Measurements from ENCODE around the gene NPIPA5.
"Not testable (repeated sequence)": the region's sequence is repeated elsewhere in the genome, so short reads cannot be mapped to it uniquely, and the experiment has no call there.

NPIPA5 gene

DNA sequence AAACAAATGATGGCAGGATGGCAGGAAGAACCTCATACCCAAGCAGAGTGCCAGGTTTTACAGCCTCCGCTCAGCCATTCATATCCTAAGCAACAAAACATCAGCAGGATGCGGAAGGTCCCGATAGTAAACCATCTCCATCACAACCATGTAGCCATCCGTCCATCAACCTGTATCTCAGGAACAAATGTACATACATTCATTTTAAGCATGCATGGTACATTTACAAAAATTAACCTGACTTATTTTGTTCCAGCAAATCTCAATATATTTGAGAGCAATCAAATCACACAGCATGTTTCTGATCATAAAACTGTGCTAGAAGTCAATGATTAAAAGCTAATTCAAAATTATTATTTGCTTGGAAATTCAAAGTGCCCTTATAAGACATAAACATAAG lies at the start of gene NPIPA5:
Gene NPIPA5 (minus strand): TSS at position 101 of the 400 bp plus-strand sequence. CDS start 0 bp downstream, at position 101.
- H3K27ac ChIP-seq, H3K4me3 ChIP-seq: not testable (repeated sequence)

DNA sequence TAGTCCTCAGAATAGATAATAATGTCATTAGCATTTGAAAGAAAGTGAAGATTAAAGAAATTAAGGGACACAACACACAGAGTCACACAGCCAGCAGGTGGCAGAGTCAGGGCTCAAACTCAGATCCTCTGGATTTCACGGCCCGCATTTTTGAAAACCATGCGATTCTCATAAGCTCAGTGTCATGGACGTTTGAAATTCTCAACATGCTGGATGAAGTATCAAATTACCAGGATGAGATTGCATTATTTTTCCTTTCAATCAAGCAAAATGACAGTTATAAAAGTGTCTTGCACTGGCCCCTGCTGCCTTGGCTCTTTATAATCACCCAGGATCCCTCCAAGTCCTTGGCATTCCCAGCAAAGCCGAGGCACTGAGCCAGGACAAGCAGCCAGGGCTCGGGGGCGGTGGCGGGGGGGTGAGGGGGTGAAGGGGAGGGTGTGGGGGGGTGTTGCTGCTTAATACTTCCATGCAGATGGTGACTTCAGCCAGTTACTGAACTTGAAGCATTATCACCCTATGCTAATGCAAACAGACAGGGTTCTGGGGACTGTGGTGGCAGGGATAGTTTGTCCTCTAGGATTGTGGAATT lies 49.6 kb upstream of the NPIPA5 start:
- H3K4me3 ChIP-seq: no peak overlapping the region
- H3K27ac ChIP-seq: peak overlapping the region in 3 of 21 experiments; percentile 49 to 58 (median 58)

DNA sequence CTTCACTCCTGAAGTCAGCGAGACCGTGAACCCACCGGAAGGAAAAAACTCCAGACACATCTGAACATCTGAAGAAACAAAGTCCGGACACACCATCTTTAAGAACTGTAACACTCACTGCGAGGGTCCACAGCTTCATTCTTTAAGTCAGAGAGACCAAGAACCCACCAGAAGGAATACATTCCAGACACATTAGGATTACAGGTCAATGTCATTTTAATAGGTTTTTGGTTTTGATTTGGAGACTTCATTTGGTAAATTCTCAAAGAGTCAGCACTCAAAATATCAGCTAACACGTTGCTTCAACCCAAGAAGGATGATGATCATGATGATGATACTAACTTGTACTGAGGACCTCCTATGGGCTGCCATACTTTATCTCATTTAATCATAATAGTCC lies 48.7 kb upstream of the NPIPA5 start:
- Histone ChIP-seq H3K4me3 (no peak overlapping the region), H3K27ac (no peak overlapping the region)

DNA sequence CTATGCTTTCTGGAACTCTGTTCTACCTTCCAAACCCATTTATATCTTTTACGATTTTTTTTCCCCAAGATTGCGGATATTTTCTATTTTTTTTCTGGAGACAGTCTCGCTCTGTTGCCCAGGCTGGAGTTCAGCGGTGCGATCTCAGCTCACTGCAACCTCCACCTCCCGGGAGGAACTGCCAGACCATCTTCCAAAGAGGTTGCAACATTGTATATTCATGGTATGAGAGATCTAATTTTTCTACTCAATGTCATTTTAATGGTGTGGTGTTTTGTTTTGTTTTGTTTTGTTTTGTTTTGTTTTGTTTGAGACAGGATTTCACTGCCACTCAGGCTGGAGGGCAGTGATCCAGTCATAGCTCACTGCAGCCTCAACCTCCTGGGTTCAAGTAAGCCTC lies 47.8 kb upstream of the NPIPA5 start:
- H3K4me3 ChIP-seq: no peak overlapping the region

DNA sequence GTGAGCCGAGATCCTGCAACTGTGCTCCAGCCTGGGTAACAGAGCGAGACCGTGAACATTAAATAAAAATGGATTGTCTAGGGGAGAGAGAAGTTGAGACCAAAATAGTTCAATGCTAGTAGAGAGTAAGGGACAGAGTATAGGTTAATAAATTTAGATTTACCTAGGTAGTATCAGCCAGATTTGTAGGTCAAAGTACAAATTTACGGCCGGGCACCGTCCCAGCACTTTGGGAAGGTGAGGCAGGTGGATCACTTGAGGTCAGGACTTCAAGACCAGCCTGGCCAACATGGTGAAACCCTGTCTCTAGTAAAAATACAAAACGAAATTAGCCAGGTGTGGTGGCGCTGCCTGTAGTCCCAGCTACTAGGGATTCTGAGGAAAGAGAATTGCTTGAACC lies 44.1 kb upstream of the NPIPA5 start:
- Histone ChIP-seq H3K27ac (no peak overlapping the region), H3K4me3 (no peak overlapping the region)

More for the DNA sequence above, 47.8 kb upstream of the NPIPA5 start:
- H3K27ac ChIP-seq: no peak overlapping the region

DNA sequence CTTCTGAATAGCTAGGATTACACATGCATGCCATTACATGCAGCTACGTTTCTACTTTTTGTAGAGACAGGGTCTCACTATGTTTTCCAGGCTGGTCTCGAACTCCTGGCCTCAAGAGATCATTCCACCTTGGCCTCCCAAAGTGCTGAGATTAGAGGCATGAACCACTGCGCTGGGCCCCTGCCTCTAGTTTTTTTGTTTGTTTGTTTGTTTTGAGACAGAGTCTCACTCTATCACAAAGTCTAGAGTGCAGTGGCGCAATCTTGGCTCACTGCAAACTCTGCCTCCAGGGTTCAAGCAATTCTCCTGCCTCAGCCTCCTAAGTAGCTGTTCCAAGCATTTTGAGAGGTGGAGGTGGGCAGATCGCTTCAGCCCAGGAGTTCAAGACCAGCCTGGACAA lies 43.6 kb upstream of the NPIPA5 start:
- not testable (repeated sequence) for H3K27ac ChIP-seq, H3K4me3 ChIP-seq

DNA sequence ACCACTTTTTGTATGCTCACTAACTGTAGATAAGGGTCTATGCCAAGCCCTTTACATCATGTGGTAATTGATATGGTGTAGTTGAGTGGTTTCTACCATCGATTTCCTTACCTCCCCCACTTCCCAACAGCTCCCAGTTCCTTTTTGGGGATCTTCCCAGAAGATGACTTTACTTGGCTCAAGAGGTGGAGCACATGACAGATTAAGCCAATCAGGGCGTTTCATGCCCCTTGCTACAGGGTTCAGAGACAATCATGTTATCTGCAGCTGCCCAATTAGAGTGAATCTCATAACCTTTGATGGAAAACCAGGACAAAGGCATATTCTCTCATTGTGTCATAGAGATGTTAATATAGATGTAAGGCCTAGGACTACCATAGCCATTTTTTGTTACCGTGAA lies 40.1 kb upstream of the NPIPA5 start:
- no peak overlapping the region for H3K27ac ChIP-seq
- no peak overlapping the region for H3K4me3 ChIP-seq

DNA sequence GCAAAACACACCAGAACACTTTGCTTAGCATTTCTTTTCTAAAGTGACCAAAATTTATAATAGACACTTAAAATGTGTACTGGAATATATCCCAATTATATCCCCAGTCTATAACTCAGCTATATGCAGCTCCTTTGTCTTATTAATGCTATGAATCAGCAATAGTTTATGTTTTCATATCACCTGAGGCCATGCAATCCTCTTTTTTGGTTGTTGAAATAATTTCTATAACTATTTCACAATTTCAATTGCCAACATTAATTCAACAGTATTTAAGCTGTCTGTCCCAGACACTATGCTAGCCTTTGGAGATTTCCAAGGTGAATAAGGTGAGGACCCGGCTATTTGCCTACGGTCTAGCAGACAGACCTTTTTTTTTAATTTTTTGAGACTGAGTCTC lies 39.1 kb upstream of the NPIPA5 start:
- Histone ChIP-seq H3K27ac (no peak overlapping the region), H3K4me3 (no peak overlapping the region)

DNA sequence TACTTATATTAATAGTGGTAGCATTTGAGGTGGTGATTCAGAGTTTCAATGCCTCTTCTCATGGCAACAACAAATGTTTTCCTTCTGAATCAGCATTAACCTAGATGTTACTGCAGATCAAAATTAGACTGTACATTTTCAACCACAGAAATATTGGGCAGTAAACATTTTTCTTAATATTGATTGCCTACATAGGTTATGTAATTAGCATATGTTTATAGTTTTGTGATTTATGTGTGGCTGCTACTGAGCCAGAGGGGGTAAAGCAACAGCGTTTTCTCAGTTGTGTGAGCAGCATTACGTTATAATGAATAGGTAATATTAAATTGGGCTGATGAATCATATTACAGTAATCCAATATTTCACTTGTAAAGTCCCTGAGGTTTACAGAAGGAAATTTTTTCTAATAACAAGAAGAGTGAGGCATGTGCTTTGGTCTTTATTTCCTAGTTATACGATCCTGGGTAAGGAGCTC lies 37.5 kb upstream of the NPIPA5 start:
- no peak overlapping the region for H3K4me3 ChIP-seq
- no peak overlapping the region for H3K27ac ChIP-seq

DNA sequence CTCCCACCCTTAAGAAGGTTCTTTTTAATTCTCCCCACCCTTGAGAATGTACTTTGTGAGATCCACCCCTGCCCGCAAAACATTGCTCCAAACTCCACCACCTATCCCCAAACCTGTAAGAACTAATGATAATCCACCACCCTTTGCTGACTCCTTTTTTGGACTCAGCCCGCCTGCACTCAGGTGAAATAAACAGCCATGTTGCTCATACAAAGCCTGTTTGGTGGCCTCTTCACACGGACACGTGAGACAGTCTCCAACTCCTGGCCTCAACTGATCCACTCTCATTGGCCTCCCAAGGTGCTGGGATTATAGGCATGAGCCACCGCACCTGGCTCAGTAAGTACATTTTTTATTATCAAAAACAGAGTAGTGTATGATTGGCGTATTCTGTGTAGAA lies 31.4 kb upstream of the NPIPA5 start:
- not testable (repeated sequence) for H3K4me3 ChIP-seq, H3K27ac ChIP-seq

DNA sequence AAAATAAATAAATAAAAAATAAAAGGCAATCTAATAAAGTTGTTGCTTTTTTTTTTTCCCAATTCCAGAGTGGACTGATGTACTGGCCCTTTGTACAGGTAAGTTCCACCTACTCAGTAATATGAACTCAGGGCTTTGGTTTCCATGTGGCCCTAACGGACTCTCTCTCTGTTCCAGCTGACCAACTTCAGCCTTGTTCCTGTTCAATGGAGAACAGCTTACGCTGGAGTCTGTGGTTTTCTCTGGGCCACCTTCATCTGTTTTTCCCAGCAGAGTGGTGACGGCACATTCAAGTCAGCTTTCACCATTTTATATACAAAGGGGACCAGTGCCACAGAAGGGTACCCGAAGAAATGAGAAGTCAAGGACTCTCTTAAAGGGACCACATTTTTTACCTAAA lies 29.7 kb upstream of the NPIPA5 start:
- H3K4me3 ChIP-seq, H3K27ac ChIP-seq: not testable (repeated sequence)

DNA sequence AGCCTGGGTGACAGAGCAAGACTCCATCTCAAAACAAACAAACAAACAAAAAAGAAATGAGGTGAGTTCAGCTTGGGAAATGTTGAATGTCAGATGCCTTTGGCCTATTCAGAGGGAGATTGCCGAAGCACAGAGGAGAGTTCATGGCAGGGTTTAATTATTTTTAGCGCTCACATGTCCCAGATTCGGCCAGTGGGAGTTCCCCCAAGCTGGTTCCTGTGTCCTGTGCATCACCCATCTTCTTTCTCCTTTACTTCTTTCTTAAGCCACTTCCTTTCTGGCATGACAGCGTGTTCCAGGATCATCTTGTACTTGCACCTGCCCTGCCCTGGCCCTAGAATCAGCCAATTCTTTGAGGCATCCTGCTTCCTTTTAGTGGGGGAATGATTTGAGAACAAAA lies 26.7 kb upstream of the NPIPA5 start:
- H3K27ac ChIP-seq: no peak overlapping the region
- no peak overlapping the region for H3K4me3 ChIP-seq

DNA sequence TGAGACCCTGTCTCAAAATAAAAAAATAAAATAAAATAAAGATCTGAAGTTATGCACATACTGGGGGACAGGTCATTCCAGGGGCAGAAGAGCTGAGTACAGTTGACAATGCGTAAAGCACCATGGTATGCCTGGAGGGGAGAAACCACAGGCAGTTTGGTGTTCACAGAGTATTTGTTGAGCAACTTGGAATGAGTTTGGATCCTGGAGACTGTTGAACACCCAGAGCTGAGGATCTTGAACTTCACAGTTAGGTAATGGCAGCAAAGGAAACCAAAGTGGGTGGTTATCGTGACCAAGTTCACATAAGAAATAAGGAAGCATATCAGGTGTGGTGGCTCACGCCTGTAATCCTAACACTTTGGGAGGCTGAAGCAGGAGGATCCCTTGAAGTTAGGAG lies 26.0 kb upstream of the NPIPA5 start:
- not testable (repeated sequence) for H3K27ac ChIP-seq

DNA sequence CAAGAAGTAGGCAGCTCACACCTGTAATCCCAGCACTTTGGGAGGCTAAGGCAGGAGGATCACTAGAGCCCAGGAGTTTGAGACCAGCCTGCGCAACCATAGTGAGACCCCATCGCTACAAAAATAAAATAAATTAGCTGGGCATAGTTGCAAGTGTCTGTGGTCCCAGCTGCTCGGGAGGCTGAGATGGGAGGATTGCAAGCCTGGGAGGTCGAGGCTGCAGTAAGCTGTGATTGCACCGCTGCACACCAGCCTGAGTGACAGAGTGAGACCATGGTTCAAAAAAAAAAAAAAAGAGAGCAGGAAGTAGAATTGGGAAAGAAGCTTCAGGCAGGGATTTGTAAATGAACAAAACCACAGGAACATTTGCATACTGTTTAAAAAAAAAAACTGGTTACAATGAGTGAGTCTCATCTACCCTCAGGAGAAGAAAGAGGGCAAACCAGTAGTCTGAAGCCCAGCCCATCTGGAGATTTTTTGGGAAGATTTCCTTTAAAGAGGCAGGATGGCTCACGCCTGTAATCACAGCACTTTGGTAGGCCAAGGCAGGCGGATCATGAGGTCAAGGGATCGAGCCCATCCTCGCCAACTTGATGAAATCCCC lies 25.4 kb upstream of the NPIPA5 start:
- Histone ChIP-seq H3K27ac (no peak overlapping the region), H3K4me3 (no peak overlapping the region)

More for the DNA sequence above, 26.0 kb upstream of the NPIPA5 start:
- H3K4me3 ChIP-seq: not testable (repeated sequence)

DNA sequence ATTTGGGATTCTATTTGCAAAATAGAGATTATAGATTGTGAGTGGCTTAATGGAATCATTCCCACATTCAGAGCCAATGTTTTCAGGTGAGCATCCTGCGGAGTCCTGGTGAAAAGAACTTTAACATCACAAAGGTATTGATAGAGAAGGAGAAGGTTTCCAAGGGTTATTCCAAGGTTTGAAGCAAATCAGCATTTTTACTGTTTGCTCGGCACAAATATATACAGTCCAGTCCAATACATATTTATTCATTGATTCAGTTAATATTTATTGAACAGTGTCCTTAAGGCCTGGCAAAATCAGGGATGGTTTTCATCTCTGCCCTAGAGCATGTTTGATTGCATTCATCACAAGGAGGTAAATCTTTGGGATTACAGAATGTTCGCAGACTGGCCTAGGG lies 23.9 kb upstream of the NPIPA5 start:
- no peak overlapping the region for H3K27ac ChIP-seq
- no peak overlapping the region for H3K4me3 ChIP-seq

DNA sequence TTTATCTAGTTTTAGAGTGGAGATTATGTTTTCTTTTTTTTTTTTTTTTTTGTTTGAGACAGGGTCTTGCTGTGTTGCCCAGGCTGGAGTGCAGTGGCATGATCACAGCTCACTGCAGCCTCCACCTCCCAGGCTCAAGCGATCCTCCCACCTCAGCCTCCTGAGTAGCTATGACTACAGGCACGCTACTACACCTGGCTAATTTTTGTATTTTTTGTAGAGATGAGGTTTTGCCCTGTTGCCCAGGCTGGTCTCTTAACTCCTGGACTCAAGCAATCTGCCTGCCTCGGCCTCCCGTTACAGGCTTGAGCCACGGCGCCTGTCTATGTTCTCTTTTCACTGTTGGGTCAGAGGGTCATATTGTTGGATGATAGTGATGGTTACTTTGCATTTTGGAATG lies 22.2 kb upstream of the NPIPA5 start:
- not testable (repeated sequence) for H3K27ac ChIP-seq, H3K4me3 ChIP-seq

DNA sequence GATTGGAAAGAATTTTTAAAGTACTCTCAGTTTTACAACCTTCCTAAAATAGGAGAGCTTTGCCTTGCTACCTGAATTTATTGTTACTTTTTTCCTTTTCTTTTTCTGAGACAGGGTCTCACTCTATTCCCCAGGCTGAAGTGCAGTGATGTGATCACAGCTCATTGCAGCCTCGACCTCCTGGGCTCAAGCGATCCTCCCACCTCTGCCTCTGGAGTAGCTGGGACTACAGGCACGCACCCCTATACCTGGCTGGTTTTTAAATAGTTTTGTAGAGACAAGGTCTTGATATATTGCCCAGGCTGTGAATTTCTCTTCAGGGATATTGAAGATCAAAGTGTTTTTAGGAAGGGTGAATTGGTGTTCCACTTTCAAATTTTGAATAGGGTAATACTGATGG lies 21.2 kb upstream of the NPIPA5 start:
- Histone ChIP-seq H3K27ac (no peak overlapping the region), H3K4me3 (no peak overlapping the region)

DNA sequence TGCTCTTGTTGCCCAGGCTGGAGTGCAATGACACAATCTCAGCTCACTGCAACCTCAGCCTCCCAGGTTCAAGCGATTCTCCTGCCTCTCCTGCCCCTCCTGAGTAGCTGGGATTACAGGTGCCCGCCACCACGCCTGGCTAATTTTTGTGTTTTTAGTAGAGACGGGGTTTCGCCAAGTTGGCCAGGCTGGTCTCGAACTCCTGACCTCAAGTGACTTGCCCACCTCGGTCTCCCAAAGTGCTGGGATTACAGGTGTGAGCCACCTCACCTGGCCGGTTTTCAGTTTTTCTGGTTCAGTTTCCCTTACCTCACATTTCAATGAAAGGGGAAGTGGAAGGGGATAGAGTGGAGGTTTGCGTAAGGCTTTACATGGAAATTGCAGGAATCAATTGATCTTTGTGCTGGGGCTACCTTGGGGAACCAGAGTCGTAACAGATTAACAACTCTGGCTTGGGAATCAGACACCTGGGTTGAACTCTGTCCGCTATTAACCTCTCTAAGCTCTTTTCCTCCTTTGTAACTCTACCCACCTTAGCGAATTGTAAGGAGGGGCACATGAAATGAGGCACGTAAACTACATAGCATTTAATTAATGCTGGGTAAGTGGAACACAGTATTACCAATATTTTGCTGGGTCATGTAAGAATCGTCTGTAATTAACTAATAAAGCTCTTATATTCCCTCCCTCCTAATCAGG lies 20.7 kb upstream of the NPIPA5 start:
- no peak overlapping the region for H3K4me3 ChIP-seq
- H3K27ac ChIP-seq: no peak overlapping the region

DNA sequence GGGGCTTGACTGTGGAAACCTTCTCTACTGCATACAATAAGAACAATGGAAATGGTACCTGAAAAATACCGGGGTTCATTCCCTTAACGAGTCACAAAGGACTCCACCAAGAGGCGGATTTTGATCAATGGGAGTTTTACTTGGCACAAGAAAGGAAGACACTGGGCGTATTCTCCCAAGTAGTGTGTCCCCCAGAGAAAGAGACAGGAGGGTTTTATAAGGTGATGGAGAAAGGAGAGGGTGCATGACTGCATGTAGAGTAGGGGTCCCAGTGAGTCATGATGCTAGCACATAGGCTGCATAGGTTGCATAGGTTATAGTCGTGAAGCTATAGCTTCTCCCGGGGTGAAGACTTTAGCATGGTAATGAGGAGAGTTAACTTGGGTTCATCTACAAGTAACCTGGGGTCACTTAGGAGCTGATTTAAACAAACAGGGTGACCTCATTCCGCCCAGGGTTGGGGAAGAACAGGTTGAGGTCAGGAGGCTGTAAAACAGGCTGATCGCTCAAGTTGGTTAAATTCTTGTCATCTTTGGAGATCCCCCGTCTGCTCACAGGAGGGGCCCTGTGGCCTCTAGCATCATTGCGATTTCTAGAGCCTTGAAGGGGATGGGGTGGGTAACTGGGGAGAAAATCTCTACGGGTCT lies 19.0 kb upstream of the NPIPA5 start:
- Histone ChIP-seq H3K4me3 (no peak overlapping the region), H3K27ac (no peak overlapping the region)

DNA sequence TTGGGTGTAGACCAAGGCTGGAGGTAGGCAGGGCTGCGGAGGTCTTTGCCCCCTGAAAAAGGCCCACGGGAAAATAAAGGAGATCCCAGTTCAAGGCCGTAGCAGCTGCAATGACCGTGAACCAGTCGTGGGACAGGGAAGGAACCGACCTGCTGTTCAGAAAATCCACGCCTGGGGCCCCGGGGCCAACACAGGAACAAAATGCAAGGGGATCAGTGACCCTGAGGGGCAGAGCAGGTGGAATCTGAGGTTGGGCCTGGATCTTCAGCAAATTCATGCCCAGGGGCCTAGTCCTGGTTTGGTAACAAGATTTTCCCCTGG lies 18.4 kb upstream of the NPIPA5 start:
- Histone ChIP-seq H3K4me3 (peak overlapping the region in 3 of 7 experiments; percentile 30 to 65 (median 45)), H3K27ac (peak overlapping the region in 8 of 21 experiments; percentile 53 to 81 (median 72))
